Suppressor macrophage treated with lipopolysaccharide for 1 hour (primary cell): Measurements from ENCODE around the gene TRIM59.

Source experiments
- DNase-seq, 3 donors: peaks; one replicate each; pipeline ENCODE4 v3.0.0-alpha.2; 2020 to 2022

TRIM59 gene

GRCh38 chr3:160449636-160450598 is at the start of gene TRIM59:
TRIM59 (minus strand) TSS chr3:160449786; CDS start chr3:160439183, 10,603 bp downstream.
- peak; percentile 91 to 95 (median 94) for DNase-seq

- no peak for DNase-seq
Measured at GRCh38 chr3:160498202-160498601, 48.6 kb upstream of the TRIM59 start.

GRCh38 chr3:160490166-160490565 is 40.6 kb upstream of the TRIM59 start:
- DNase-seq, result no peak

GRCh38 chr3:160486459-160486869 is 36.9 kb upstream of the TRIM59 start:
- peak; percentile 46 to 81 (median 67) for DNase-seq

- DNase-seq, result no peak
Measured at GRCh38 chr3:160482796-160483195, 33.2 kb upstream of the TRIM59 start.

GRCh38 chr3:160481856-160482255 is 32.3 kb upstream of the TRIM59 start:
- DNase-seq, result no peak

- DNase-seq, result no peak
Measured at GRCh38 chr3:160480931-160481330, 31.3 kb upstream of the TRIM59 start.

- DNase-seq, result no peak
Measured at GRCh38 chr3:160479376-160479775, 29.8 kb upstream of the TRIM59 start.

- no peak for DNase-seq
Measured at GRCh38 chr3:160478338-160478737, 28.8 kb upstream of the TRIM59 start.

GRCh38 chr3:160477750-160478149 is 28.2 kb upstream of the TRIM59 start:
- DNase-seq, result no peak

GRCh38 chr3:160475884-160476283 is 26.3 kb upstream of the TRIM59 start:
- DNase-seq, result no peak

- no peak for DNase-seq
Measured at GRCh38 chr3:160475153-160475552, 25.6 kb upstream of the TRIM59 start.

- no peak for DNase-seq
Measured at GRCh38 chr3:160474416-160474838, 24.8 kb upstream of the TRIM59 start.

- DNase-seq, result no peak
Measured at GRCh38 chr3:160473978-160474377, 24.4 kb upstream of the TRIM59 start.

GRCh38 chr3:160473221-160473620 is 23.6 kb upstream of the TRIM59 start:
- DNase-seq, result no peak

- no peak for DNase-seq
Measured at GRCh38 chr3:160472344-160472743, 22.8 kb upstream of the TRIM59 start.

- no peak for DNase-seq
Measured at GRCh38 chr3:160471892-160472291, 22.3 kb upstream of the TRIM59 start.

GRCh38 chr3:160470181-160470580 is 20.6 kb upstream of the TRIM59 start:
- DNase-seq, result no peak

- DNase-seq, result no peak
Measured at GRCh38 chr3:160464971-160465370, 15.4 kb upstream of the TRIM59 start.

- DNase-seq, result no peak
Measured at GRCh38 chr3:160464321-160464720, 14.7 kb upstream of the TRIM59 start.

GRCh38 chr3:160460033-160460432 is 10.4 kb upstream of the TRIM59 start:
- no peak for DNase-seq

GRCh38 chr3:160459450-160459970 is 9.9 kb upstream of the TRIM59 start:
- DNase-seq, result no peak

- DNase-seq, result no peak
Measured at GRCh38 chr3:160458151-160458550, 8.6 kb upstream of the TRIM59 start.

GRCh38 chr3:160455846-160456245 is 6.3 kb upstream of the TRIM59 start:
- DNase-seq, result no peak
